ENCODE results near the gene COL6A2.

COL6A2 gene

DNA sequence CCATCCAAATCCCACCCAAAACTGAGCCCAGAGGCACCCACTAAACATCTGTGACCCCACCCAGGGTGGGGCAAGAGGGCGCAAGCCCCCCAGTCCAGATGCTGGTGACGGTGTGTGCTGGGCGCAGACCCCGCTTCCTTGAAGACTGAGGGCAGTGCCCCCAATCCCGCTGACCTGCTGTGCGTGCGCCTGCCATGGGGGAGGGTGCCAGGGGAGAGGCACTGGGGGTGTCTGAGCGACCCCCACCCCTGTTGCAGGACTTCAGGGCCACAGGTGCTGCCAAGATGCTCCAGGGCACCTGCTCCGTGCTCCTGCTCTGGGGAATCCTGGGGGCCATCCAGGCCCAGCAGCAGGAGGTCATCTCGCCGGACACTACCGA lies 13.3 kb downstream of the COL6A2 start:
- WGBS (ENCODE audit: extremely low coverage, insufficient coverage, insufficient read length) = no CpG with 5 or more reads among the region's 12 CpGs
- H3K18ac ChIP-seq (ENCODE audit: low read length) = no peak overlapping the region
- no peak overlapping the region for H2AK5ac ChIP-seq (ENCODE audit: low read length)
- peaks cover 7% of the 10 kb centered on the region for H3K9me3 ChIP-seq (ENCODE audit: insufficient read depth, low read depth, low read length)
- H3K14ac ChIP-seq (ENCODE audit: low read length) = no peak overlapping the region
- H3K23ac ChIP-seq (ENCODE audit: low read length) = no peak overlapping the region
- H2BK5ac ChIP-seq (ENCODE audit: low read depth, low read length, poor library complexity) = no peak overlapping the region
- no peak overlapping the region for H3K4me3 ChIP-seq (ENCODE audit: low read depth, low read length)
- no peak overlapping the region for H2BK120ac ChIP-seq (ENCODE audit: insufficient read depth, low read length, poor library complexity)
- H3K27ac ChIP-seq (ENCODE audit: low read depth, low read length) = no peak overlapping the region
- peaks cover 25 to 26% of the 10 kb centered on the region in 2 experiments for H3K36me3 ChIP-seq (ENCODE audit: control insufficient read depth in 1 of 2, insufficient read depth in 2 of 2, low read length in 2 of 2)
- no peak overlapping the region for H3K9ac ChIP-seq (ENCODE audit: low read length)
- H3K79me1 ChIP-seq (ENCODE audit: low read length) = no peaks in the 10 kb centered on the region
- H3K4me2 ChIP-seq (ENCODE audit: low read length) = no peak overlapping the region
- no peak overlapping the region for H4K91ac ChIP-seq (ENCODE audit: low read depth, low read length)
- DNase-seq = no peak
- H2AFZ ChIP-seq (ENCODE audit: insufficient read depth, low read length, poor library complexity) = no peak overlapping the region
- H3K4ac ChIP-seq (ENCODE audit: low read depth, low read length) = no peak overlapping the region
- no peaks in the 10 kb centered on the region for H3K4me1 ChIP-seq (ENCODE audit: control insufficient read depth in 1 of 2, insufficient read depth in 2 of 2, low read length in 2 of 2)
- no peaks in the 10 kb centered on the region for H3K79me2 ChIP-seq (ENCODE audit: control insufficient read depth, insufficient read depth, low read length, poor library complexity)
- H4K8ac ChIP-seq (ENCODE audit: low read depth, low read length) = no peak overlapping the region
- H4K12ac ChIP-seq (ENCODE audit: low read depth, low read length) = no peak overlapping the region
- H3K27me3 ChIP-seq (ENCODE audit: insufficient read depth, low read length) = no peaks in the 10 kb centered on the region
- no peak overlapping the region for H2BK12ac ChIP-seq (ENCODE audit: low read length)

DNA sequence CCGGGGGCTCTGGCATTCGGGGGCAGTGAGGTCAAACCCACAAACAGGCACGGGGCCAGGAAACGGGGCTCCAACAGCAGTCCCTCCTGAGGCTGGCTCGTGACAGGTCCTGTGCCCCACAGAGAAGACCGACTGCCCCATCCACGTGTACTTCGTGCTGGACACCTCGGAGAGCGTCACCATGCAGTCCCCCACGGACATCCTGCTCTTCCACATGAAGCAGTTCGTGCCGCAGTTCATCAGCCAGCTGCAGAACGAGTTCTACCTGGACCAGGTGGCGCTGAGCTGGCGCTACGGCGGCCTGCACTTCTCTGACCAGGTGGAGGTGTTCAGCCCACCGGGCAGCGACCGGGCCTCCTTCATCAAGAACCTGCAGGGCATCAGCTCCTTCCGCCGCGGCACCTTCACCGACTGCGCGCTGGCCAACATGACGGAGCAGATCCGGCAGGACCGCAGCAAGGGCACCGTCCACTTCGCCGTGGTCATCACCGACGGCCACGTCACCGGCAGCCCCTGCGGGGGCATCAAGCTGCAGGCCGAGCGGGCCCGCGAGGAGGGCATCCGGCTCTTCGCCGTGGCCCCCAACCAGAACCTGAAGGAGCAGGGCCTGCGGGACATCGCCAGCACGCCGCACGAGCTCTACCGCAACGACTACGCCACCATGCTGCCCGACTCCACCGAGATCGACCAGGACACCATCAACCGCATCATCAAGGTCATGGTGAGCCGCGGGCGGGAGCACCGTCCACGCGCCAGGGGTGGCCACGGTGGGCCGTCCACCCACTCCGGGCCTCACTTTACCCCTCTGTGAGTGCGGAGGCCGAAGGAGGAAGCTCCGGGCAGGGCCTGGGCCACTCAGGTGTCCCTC lies 14.2 kb downstream of the COL6A2 start:
- no peak overlapping the region for H3K27ac ChIP-seq (ENCODE audit: low read depth, low read length)
- H3K4ac ChIP-seq (ENCODE audit: low read depth, low read length) = no peak overlapping the region
- no peak overlapping the region for H2BK12ac ChIP-seq (ENCODE audit: low read length)
- no peak overlapping the region for H3K14ac ChIP-seq (ENCODE audit: low read length)
- no CpG with 5 or more reads among the region's 69 CpGs for WGBS (ENCODE audit: extremely low coverage, insufficient coverage, insufficient read length)
- H3K23ac ChIP-seq (ENCODE audit: low read length) = no peak overlapping the region
- H3K36me3 ChIP-seq (ENCODE audit: control insufficient read depth in 1 of 2, insufficient read depth in 2 of 2, low read length in 2 of 2) = peaks cover 34 to 36% of the 10 kb centered on the region in 2 experiments
- H3K9me3 ChIP-seq (ENCODE audit: insufficient read depth, low read depth, low read length) = peaks cover 8% of the 10 kb centered on the region
- no peaks in the 10 kb centered on the region for H3K4me1 ChIP-seq (ENCODE audit: control insufficient read depth in 1 of 2, insufficient read depth in 2 of 2, low read length in 2 of 2)
- no peak overlapping the region for H2BK120ac ChIP-seq (ENCODE audit: insufficient read depth, low read length, poor library complexity)
- no peak for DNase-seq
- no peak overlapping the region for H2BK5ac ChIP-seq (ENCODE audit: low read depth, low read length, poor library complexity)
- no peak overlapping the region for H2AFZ ChIP-seq (ENCODE audit: insufficient read depth, low read length, poor library complexity)
- no peak overlapping the region for H3K18ac ChIP-seq (ENCODE audit: low read length)
- H4K91ac ChIP-seq (ENCODE audit: low read depth, low read length) = no peak overlapping the region
- H3K4me2 ChIP-seq (ENCODE audit: low read length) = no peak overlapping the region
- H3K79me1 ChIP-seq (ENCODE audit: low read length) = no peaks in the 10 kb centered on the region
- no peak overlapping the region for H4K8ac ChIP-seq (ENCODE audit: low read depth, low read length)
- H4K12ac ChIP-seq (ENCODE audit: low read depth, low read length) = no peak overlapping the region
- no peak overlapping the region for H3K9ac ChIP-seq (ENCODE audit: low read length)
- no peaks in the 10 kb centered on the region for H3K27me3 ChIP-seq (ENCODE audit: insufficient read depth, low read length)
- peak overlapping the region; percentile 21 for H3K4me3 ChIP-seq (ENCODE audit: low read depth, low read length)
- H2AK5ac ChIP-seq (ENCODE audit: low read length) = no peak overlapping the region
- no peaks in the 10 kb centered on the region for H3K79me2 ChIP-seq (ENCODE audit: control insufficient read depth, insufficient read depth, low read length, poor library complexity)

DNA sequence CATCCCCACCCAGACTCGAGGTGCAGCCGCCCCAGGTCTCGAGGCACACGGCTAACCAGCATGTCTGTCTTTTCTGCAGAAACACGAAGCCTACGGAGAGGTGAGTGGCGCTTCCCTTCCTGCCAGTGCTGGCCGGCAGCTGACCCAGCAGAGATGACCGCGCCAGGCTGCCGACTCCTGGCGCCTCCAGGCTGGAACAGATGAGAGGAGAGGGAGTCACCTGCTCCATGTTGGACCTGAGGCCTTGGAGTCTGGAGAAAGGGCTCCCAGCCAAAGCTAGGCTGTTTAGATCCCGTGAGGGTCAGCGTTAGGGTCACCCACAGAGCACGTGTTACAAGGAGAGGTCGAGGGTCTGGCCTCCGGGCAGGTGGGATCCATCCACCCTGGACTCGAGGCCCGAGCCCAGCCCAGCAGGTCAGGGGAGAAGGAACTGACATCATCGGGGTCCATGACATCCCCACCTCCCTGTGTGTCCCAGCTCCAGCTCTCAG lies 14.9 kb downstream of the COL6A2 start:
- no peaks in the 10 kb centered on the region for H3K79me2 ChIP-seq (ENCODE audit: control insufficient read depth, insufficient read depth, low read length, poor library complexity)
- H3K9ac ChIP-seq (ENCODE audit: low read length) = no peak overlapping the region
- no peak overlapping the region for H3K4me2 ChIP-seq (ENCODE audit: low read length)
- H3K18ac ChIP-seq (ENCODE audit: low read length) = no peak overlapping the region
- no peak overlapping the region for H2BK12ac ChIP-seq (ENCODE audit: low read length)
- H2AK5ac ChIP-seq (ENCODE audit: low read length) = no peak overlapping the region
- peaks cover 8% of the 10 kb centered on the region for H3K9me3 ChIP-seq (ENCODE audit: insufficient read depth, low read depth, low read length)
- no peak overlapping the region for H3K4me3 ChIP-seq (ENCODE audit: low read depth, low read length)
- no CpG with 5 or more reads among the region's 20 CpGs for WGBS (ENCODE audit: extremely low coverage, insufficient coverage, insufficient read length)
- H3K36me3 ChIP-seq (ENCODE audit: control insufficient read depth in 1 of 2, insufficient read depth in 2 of 2, low read length in 2 of 2) = peaks cover 35 to 41% of the 10 kb centered on the region in 2 experiments
- H2BK120ac ChIP-seq (ENCODE audit: insufficient read depth, low read length, poor library complexity) = no peak overlapping the region
- H3K27me3 ChIP-seq (ENCODE audit: insufficient read depth, low read length) = no peaks in the 10 kb centered on the region
- no peak for DNase-seq
- H4K91ac ChIP-seq (ENCODE audit: low read depth, low read length) = no peak overlapping the region
- H3K27ac ChIP-seq (ENCODE audit: low read depth, low read length) = no peak overlapping the region
- no peaks in the 10 kb centered on the region for H3K79me1 ChIP-seq (ENCODE audit: low read length)
- H3K4me1 ChIP-seq (ENCODE audit: control insufficient read depth in 1 of 2, insufficient read depth in 2 of 2, low read length in 2 of 2) = no peaks in the 10 kb centered on the region
- H2BK5ac ChIP-seq (ENCODE audit: low read depth, low read length, poor library complexity) = no peak overlapping the region
- no peak overlapping the region for H3K4ac ChIP-seq (ENCODE audit: low read depth, low read length)
- no peak overlapping the region for H3K14ac ChIP-seq (ENCODE audit: low read length)
- H2AFZ ChIP-seq (ENCODE audit: insufficient read depth, low read length, poor library complexity) = no peak overlapping the region
- H3K23ac ChIP-seq (ENCODE audit: low read length) = no peak overlapping the region
- H4K12ac ChIP-seq (ENCODE audit: low read depth, low read length) = no peak overlapping the region
- H4K8ac ChIP-seq (ENCODE audit: low read depth, low read length) = no peak overlapping the region

DNA sequence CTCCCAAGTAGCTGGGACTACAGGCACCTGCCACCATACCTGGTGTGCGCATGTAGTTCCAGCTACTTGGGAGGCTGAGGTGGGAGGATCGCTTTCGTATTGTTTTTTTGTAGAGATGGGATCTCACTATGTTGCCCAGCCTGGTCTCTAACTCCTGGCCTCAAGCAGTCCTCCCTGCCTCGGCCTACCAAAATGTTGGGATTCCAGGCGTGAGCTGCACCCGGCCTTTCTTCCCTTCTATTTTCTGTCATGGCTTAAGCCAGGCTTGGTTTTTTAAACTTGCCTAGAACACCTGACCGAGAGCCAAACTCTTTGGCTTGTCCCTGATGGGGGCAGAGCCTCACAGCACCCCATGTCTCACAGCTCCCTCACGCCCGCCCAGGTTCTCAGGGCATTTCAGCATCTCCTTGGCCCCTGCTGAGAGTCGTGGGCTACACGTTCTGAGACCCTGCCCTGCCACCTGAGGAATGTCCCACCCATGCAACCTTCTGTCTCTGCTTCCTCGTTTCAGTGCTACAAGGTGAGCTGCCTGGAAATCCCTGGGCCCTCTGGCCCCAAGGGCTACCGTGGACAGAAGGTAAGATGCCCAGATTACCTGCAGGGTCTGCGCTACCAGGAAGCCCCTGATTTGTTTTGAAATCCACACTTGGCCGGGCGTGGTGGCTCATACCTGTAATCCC lies 15.7 kb downstream of the COL6A2 start:
- Histone ChIP-seq H4K8ac (ENCODE audit: low read depth, low read length) (no peak overlapping the region), H3K4me2 (ENCODE audit: low read length) (no peak overlapping the region), H3K79me1 (ENCODE audit: low read length) (no peaks in the 10 kb centered on the region), H3K4me1 (ENCODE audit: control insufficient read depth in 1 of 2, insufficient read depth in 2 of 2, low read length in 2 of 2) (no peaks in the 10 kb centered on the region), H3K27me3 (ENCODE audit: insufficient read depth, low read length) (no peaks in the 10 kb centered on the region), H2BK12ac (ENCODE audit: low read length) (no peak overlapping the region), H3K14ac (ENCODE audit: low read length) (no peak overlapping the region), H3K27ac (ENCODE audit: low read depth, low read length) (no peak overlapping the region), H4K91ac (ENCODE audit: low read depth, low read length) (no peak overlapping the region), H3K79me2 (ENCODE audit: control insufficient read depth, insufficient read depth, low read length, poor library complexity) (no peaks in the 10 kb centered on the region), H3K4ac (ENCODE audit: low read depth, low read length) (no peak overlapping the region), H2AFZ (ENCODE audit: insufficient read depth, low read length, poor library complexity) (no peak overlapping the region), H3K18ac (ENCODE audit: low read length) (no peak overlapping the region), H3K23ac (ENCODE audit: low read length) (no peak overlapping the region), H3K9me3 (ENCODE audit: insufficient read depth, low read depth, low read length) (peaks cover 8% of the 10 kb centered on the region), H4K12ac (ENCODE audit: low read depth, low read length) (no peak overlapping the region), H2BK5ac (ENCODE audit: low read depth, low read length, poor library complexity) (no peak overlapping the region), H3K9ac (ENCODE audit: low read length) (no peak overlapping the region), H2AK5ac (ENCODE audit: low read length) (no peak overlapping the region), H3K4me3 (ENCODE audit: low read depth, low read length) (no peak overlapping the region), H2BK120ac (ENCODE audit: insufficient read depth, low read length, poor library complexity) (no peak overlapping the region), H3K36me3 (ENCODE audit: control insufficient read depth in 1 of 2, insufficient read depth in 2 of 2, low read length in 2 of 2) (peaks cover 39 to 41% of the 10 kb centered on the region in 2 experiments)
- no CpG with 5 or more reads among the region's 16 CpGs for WGBS (ENCODE audit: extremely low coverage, insufficient coverage, insufficient read length)
- DNase-seq = no peak
